Retinal pigment epithelial cell (primary cell): Measurements from ENCODE around the gene INTU.

Experiments
- DNase-seq: peaks from one replicate; pipeline ENCODE4 v3.0.0-alpha.2; 2010; ENCODE audit warnings: low read depth
- H3K4me3 ChIP-seq: 2 replicates; pipeline ENCODE4 v1.5.1; 2011; ENCODE audit warnings: mild to moderate bottlenecking, low read length, control low read depth, moderate library complexity
- CTCF ChIP-seq: conservative IDR thresholded peaks from 2 replicates; pipeline ENCODE4 v1.5.1; 2011; ENCODE audit warnings: low read depth, low read length, control low read depth, inconsistent platforms

The INTU gene

GRCh38 chr4:127737295-127737694 lies 104.5 kb downstream of the INTU start:
- H3K4me3 ChIP-seq: no peak overlapping the region
- TF ChIP-seq CTCF: no peak
- DNase-seq: no peak

- no peak overlapping the region for H3K4me3 ChIP-seq
- DNase-seq: no peak
- TF ChIP-seq CTCF: no peak
Measured at GRCh38 chr4:127741247-127741646, 108.5 kb downstream of the INTU start.

- DNase-seq: no peak
- TF ChIP-seq CTCF: no peak
- no peak overlapping the region for H3K4me3 ChIP-seq
Measured at GRCh38 chr4:127747883-127748282, 115.1 kb downstream of the INTU start.

GRCh38 chr4:127748957-127749356 lies 116.2 kb downstream of the INTU start:
- no peak for DNase-seq
- H3K4me3 ChIP-seq: no peak overlapping the region
- no peak for TF ChIP-seq CTCF

GRCh38 chr4:127756906-127757305 lies 124.1 kb downstream of the INTU start:
- DNase-seq: no peak
- TF ChIP-seq CTCF: no peak
- H3K4me3 ChIP-seq: no peak overlapping the region

- no peak for DNase-seq
- no peak for TF ChIP-seq CTCF
- H3K4me3 ChIP-seq: no peak overlapping the region
Measured at GRCh38 chr4:127759228-127759820, 126.6 kb downstream of the INTU start.

GRCh38 chr4:127759893-127760292 lies 127.1 kb downstream of the INTU start:
- DNase-seq: no peak
- H3K4me3 ChIP-seq: no peak overlapping the region
- no peak for TF ChIP-seq CTCF
